ENCODE data around the gene EIPR1.
"Not testable (repeated sequence)": the region's sequence is repeated elsewhere in the genome, so short reads cannot be mapped to it uniquely, and the experiment has no call there.

EIPR1 gene

GRCh38 chr2:3200420-3200939 lies 177.1 kb downstream of the EIPR1 start:
- DNase-seq (ENCODE audit: insufficient read length, low spot score) (peak; percentile 7), FAIRE-seq (no peak)
- TF ChIP-seq CTCF (IDR thresholded peaks at IDR 0.05; ENCODE audit: insufficient read depth, missing control alignments), result no peak

- TF ChIP-seq CTCF (IDR thresholded peaks at IDR 0.05; ENCODE audit: insufficient read depth, missing control alignments), result no peak
- FAIRE-seq (no peak), DNase-seq (ENCODE audit: insufficient read length, low spot score) (no peak)
These were observed 177.8 kb downstream of the EIPR1 start for GRCh38 chr2:3199627-3200345.

GRCh38 chr2:3198671-3199192 lies 178.9 kb downstream of the EIPR1 start:
- not testable (repeated sequence) for DNase-seq (ENCODE audit: insufficient read length, low spot score); FAIRE-seq

- FAIRE-seq (no peak), DNase-seq (ENCODE audit: insufficient read length, low spot score) (peak; percentile 18)
- no peak for TF ChIP-seq CTCF (IDR thresholded peaks at IDR 0.05; ENCODE audit: insufficient read depth, missing control alignments)
These were observed 179.5 kb downstream of the EIPR1 start for GRCh38 chr2:3198119-3198518.

GRCh38 chr2:3197308-3197707 lies 180.3 kb downstream of the EIPR1 start:
- TF ChIP-seq CTCF (IDR thresholded peaks at IDR 0.05; ENCODE audit: insufficient read depth, missing control alignments), result no peak
- no peak for FAIRE-seq
- DNase-seq (ENCODE audit: insufficient read length, low spot score), result peak; percentile 3

GRCh38 chr2:3196716-3197115 lies 180.9 kb downstream of the EIPR1 start:
- FAIRE-seq (no peak), DNase-seq (ENCODE audit: insufficient read length, low spot score) (no peak)
- no peak for TF ChIP-seq CTCF (IDR thresholded peaks at IDR 0.05; ENCODE audit: insufficient read depth, missing control alignments)

GRCh38 chr2:3195641-3196476 lies 181.8 kb downstream of the EIPR1 start:
- TF ChIP-seq CTCF (IDR thresholded peaks at IDR 0.05; ENCODE audit: insufficient read depth, missing control alignments), result no peak
- no peak for FAIRE-seq
- no peak for DNase-seq (ENCODE audit: insufficient read length, low spot score)

Data from D721Med (cell line).